Fibroblast of lung (primary cell): ENCODE measurements around the gene ARMC5.

Experiments
- EZH2 ChIP-seq: IDR thresholded peaks from 2 replicates; pipeline ENCODE4 v1.5.1; 2012; ENCODE audit warnings: low read length, control low read depth, mild to moderate bottlenecking; ENCODE audit errors: missing control alignments
- TF ChIP-seq, protein P1 (sequence below), 2 donors: IDR thresholded peaks in 1 of 2; conservative IDR thresholded peaks in 1 of 2; 1 replicate in 1 of 2; 2 replicates in 1 of 2; pipeline ENCODE4 v1.5.1; 2011 to 2012; ENCODE audit warnings: low read length in 2 of 2, control low read depth in 1 of 2, inconsistent platforms in 1 of 2, low read depth in 1 of 2, mild to moderate bottlenecking in 1 of 2

DNA sequence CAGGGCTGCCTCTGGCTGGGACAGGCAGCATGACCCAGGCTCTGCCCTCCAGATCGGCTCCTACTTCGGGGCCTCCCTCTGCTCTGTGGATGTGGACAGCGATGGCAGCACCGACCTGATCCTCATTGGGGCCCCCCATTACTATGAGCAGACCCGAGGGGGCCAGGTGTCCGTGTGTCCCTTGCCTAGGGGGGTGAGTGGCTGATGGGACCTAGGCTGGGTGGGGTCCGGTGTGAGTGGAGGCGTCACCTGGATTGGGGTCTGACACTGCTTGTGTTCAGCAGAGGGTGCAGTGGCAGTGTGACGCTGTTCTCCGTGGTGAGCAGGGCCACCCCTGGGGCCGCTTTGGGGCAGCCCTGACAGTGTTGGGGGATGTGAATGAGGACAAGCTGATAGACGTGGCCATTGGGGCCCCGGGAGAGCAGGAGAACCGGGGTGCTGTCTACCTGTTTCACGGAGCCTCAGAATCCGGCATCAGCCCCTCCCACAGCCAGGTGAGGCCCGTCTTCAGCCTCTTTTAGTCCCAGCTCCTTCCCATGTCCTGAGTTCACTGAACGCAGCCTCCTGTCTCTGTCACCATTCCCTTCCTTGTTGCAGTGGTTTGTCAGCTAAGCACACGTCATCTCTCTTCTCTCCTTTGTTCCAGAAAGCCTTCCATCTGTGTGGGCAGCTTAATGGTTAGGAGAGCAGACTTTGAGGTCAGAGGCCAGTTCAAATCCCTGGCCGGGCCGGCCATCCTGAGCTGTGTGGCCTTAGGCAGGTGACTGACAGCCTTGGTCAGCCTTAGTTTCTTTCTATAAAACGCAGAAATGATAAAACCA lies 48.1 kb upstream of the ARMC5 start:
- TF ChIP-seq, protein P1, sequence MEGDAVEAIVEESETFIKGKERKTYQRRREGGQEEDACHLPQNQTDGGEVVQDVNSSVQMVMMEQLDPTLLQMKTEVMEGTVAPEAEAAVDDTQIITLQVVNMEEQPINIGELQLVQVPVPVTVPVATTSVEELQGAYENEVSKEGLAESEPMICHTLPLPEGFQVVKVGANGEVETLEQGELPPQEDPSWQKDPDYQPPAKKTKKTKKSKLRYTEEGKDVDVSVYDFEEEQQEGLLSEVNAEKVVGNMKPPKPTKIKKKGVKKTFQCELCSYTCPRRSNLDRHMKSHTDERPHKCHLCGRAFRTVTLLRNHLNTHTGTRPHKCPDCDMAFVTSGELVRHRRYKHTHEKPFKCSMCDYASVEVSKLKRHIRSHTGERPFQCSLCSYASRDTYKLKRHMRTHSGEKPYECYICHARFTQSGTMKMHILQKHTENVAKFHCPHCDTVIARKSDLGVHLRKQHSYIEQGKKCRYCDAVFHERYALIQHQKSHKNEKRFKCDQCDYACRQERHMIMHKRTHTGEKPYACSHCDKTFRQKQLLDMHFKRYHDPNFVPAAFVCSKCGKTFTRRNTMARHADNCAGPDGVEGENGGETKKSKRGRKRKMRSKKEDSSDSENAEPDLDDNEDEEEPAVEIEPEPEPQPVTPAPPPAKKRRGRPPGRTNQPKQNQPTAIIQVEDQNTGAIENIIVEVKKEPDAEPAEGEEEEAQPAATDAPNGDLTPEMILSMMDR (conservative IDR thresholded peaks at IDR 0.05 in 1 of 2, IDR thresholded peaks at IDR 0.05 in 1 of 2; ENCODE audit: low read depth in 1 of 2, low read length in 2 of 2): no peak
- TF ChIP-seq EZH2: no peak
